Measurements from ENCODE around the gene SEPHS2.
A peak's percentile ranks its signal among the peaks of the same experiment; 100 is the strongest.

The SEPHS2 gene

DNA sequence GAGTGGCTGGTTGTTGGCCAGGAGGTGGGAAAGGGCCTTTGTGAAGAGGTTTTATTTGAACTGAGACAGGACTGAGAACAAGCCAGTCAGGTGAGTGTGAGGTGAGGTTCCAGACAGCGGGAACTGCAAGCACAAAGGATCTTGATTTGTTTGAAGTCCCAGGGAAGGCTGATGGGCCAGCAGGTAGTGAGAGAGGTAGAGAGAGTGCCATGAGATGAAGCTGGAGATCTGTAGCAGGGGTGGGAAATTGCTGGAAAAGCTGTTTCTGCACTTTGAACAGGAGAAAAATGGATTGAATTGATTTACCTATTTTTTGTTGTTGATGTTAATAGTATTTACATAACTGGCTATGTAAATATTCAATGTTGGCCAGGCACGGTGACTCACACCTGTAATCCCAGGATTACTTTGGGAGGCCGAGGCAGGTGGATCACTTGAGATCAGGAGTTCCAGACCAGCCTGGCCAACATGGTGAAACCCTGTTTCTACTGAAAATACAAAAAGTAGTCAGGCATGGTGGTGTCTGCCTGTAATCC lies 8.1 kb downstream of the SEPHS2 start:
- no peak for DNase-seq
- no peaks in the 10 kb centered on the region for H3K36me3 ChIP-seq (ENCODE audit: control insufficient read depth in 4 of 4, insufficient read depth in 4 of 4, low read length in 3 of 4)
- H3K4me1 ChIP-seq (ENCODE audit: control extremely low read depth in 1 of 4, control insufficient read depth in 4 of 4, insufficient read depth in 4 of 4, low read length in 3 of 4), result peaks cover 0 to 14% (median 3%) of the 10 kb centered on the region in 4 experiments
- H3K9me3 ChIP-seq (ENCODE audit: control extremely low read depth in 1 of 5, control insufficient read depth in 4 of 5, insufficient read depth in 2 of 5, low read depth in 1 of 5, low read length in 4 of 5), result no peaks in the 10 kb centered on the region
- no peak overlapping the region for H3K27ac ChIP-seq (ENCODE audit: insufficient read depth in 1 of 2, low read depth in 1 of 2, low read length in 2 of 2, poor library complexity in 1 of 2, severe bottlenecking in 2 of 2)
- H3K27me3 ChIP-seq (replicated peaks in 2 of 5; ENCODE audit: control insufficient read depth in 4 of 5, insufficient read depth in 5 of 5, low read length in 4 of 5), result no peaks in the 10 kb centered on the region
- ChIA-PET POLR2A (no interaction called here), CTCF (interaction anchor here (1.2 kb wide), 1 partner anchor 12 kb away, joined by 3 read pairs; no protein-coding TSS in a partner anchor)
- 100% methylated on average over 3 of the region's 3 CpGs for WGBS (ENCODE audit: insufficient coverage)
- no peak overlapping the region for H3K4me3 ChIP-seq (ENCODE audit: control insufficient read depth in 1 of 7, extremely low read depth in 1 of 7, insufficient read depth in 4 of 7, low read depth in 2 of 7, low read length in 6 of 7)

- ChIA-PET CTCF (interaction anchor here (1.0 to 2.4 kb wide), 3 partner anchors 10 to 194 kb away, joined by 3 to 8 read pairs (median 3); no protein-coding TSS in a partner anchor), POLR2A (no interaction called here)
- Histone ChIP-seq H3K4me3 (ENCODE audit: control insufficient read depth in 1 of 7, extremely low read depth in 1 of 7, insufficient read depth in 4 of 7, low read depth in 2 of 7, low read length in 6 of 7) (no peak overlapping the region), H3K4me1 (ENCODE audit: control extremely low read depth in 1 of 4, control insufficient read depth in 4 of 4, insufficient read depth in 4 of 4, low read length in 3 of 4) (peaks cover 0 to 11% (median 6%) of the 10 kb centered on the region in 4 experiments), H3K27ac (ENCODE audit: insufficient read depth in 1 of 2, low read depth in 1 of 2, low read length in 2 of 2, poor library complexity in 1 of 2, severe bottlenecking in 2 of 2) (no peak overlapping the region), H3K27me3 (replicated peaks in 2 of 5; ENCODE audit: control insufficient read depth in 4 of 5, insufficient read depth in 5 of 5, low read length in 4 of 5) (no peaks in the 10 kb centered on the region), H3K9me3 (ENCODE audit: control extremely low read depth in 1 of 5, control insufficient read depth in 4 of 5, insufficient read depth in 2 of 5, low read depth in 1 of 5, low read length in 4 of 5) (no peaks in the 10 kb centered on the region), H3K36me3 (ENCODE audit: control insufficient read depth in 4 of 4, insufficient read depth in 4 of 4, low read length in 3 of 4) (no peaks in the 10 kb centered on the region)
- no peak for DNase-seq
- WGBS (ENCODE audit: insufficient coverage), result 91% methylated on average over 4 of the region's 4 CpGs
Observed at GRCh38 chr16:30434852-30435251, 10.8 kb downstream of the SEPHS2 start.

GRCh38 chr16:30430428-30430970 lies 15.2 kb downstream of the SEPHS2 start:
- ChIA-PET POLR2A (interaction anchor here (1.3 to 1.7 kb wide), 2 partner anchors 12 to 21 kb away, joined by 3 to 9 read pairs; no protein-coding TSS in a partner anchor), CTCF (interaction anchor here (0.6 to 2.3 kb wide), 23 partner anchors 10 to 219 kb away, joined by 3 to 15 read pairs (median 4); partner anchors contain the start of genes SEPHS2 and ZNF747)
- no peak for DNase-seq
- Histone ChIP-seq H3K27ac (ENCODE audit: insufficient read depth in 1 of 2, low read depth in 1 of 2, low read length in 2 of 2, poor library complexity in 1 of 2, severe bottlenecking in 2 of 2) (peak overlapping the region in 1 of 2 experiments; percentile 76), H3K36me3 (ENCODE audit: control insufficient read depth in 4 of 4, insufficient read depth in 4 of 4, low read length in 3 of 4) (peaks cover 5 to 20% (median 10%) of the 10 kb centered on the region in 4 experiments), H3K27me3 (replicated peaks in 2 of 5; ENCODE audit: control insufficient read depth in 4 of 5, insufficient read depth in 5 of 5, low read length in 4 of 5) (no peaks in the 10 kb centered on the region), H3K9me3 (ENCODE audit: control extremely low read depth in 1 of 5, control insufficient read depth in 4 of 5, insufficient read depth in 2 of 5, low read depth in 1 of 5, low read length in 4 of 5) (no peaks in the 10 kb centered on the region), H3K4me1 (ENCODE audit: control extremely low read depth in 1 of 4, control insufficient read depth in 4 of 4, insufficient read depth in 4 of 4, low read length in 3 of 4) (peaks cover 3 to 21% (median 16%) of the 10 kb centered on the region in 4 experiments), H3K4me3 (ENCODE audit: control insufficient read depth in 1 of 7, extremely low read depth in 1 of 7, insufficient read depth in 4 of 7, low read depth in 2 of 7, low read length in 6 of 7) (peak overlapping the region in 2 of 7 experiments; percentile 12 to 42)
- 57% methylated on average over 14 of the region's 19 CpGs for WGBS (ENCODE audit: insufficient coverage)

DNA sequence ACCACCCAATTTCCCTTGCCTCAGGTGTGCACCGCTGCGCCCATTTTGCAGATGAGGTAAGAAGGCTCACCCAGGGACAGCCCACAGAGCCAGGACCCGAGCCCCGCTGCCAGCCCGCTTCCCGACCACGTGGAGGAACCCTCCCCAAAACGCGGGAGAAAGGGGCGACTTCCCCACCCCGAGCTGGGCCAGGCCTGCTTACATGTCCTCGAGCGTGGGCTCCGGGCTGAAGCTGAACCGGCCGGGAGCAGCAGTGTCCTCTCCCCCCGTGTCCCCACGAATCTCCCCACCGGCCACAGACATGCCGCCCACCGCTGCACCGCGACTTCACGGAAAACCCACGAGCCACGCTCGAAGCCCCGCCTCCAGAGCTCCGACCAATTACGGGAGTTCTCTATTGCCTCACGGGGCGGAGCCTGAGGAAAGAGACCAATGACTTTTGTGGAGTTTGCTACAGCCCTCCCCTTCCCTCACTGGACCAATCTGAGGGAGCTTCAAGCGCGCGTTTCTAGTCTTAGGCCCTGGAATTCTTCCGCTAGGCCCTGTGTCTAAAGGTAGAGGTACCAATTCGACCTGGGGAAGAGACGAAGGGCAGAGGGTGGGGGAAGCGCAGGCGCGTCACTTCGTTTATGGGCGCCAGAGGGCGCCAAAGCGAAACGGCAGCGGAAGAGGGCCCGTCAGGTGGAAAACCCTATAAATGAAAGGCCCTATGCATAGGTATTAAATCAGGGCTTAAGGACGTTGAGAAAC lies 15.8 kb downstream of the SEPHS2 start, which contains the start of gene DCTPP1:
TSS of gene DCTPP1 (minus strand) at position 353 of the 750 bp plus-strand sequence. CDS start at position 303, 50 bp downstream.
- POLR2A ChIA-PET, result interaction anchor here (1.7 kb wide), 1 partner anchor 11 kb away, joined by 9 read pairs; no protein-coding TSS in a partner anchor
- H3K27me3 ChIP-seq (replicated peaks in 2 of 5; ENCODE audit: control insufficient read depth in 4 of 5, insufficient read depth in 5 of 5, low read length in 4 of 5), result no peaks in the 10 kb centered on the region
- H3K27ac ChIP-seq (ENCODE audit: insufficient read depth in 1 of 2, low read depth in 1 of 2, low read length in 2 of 2, poor library complexity in 1 of 2, severe bottlenecking in 2 of 2), result peak within 1 kb of the TSS; percentile 46 to 76
- H3K4me3 ChIP-seq (ENCODE audit: control insufficient read depth in 1 of 7, extremely low read depth in 1 of 7, insufficient read depth in 4 of 7, low read depth in 2 of 7, low read length in 6 of 7), result peak within 1 kb of the TSS; percentile 36 to 89 (median 82)
- no peaks in the 10 kb centered on the region for H3K9me3 ChIP-seq (ENCODE audit: control extremely low read depth in 1 of 5, control insufficient read depth in 4 of 5, insufficient read depth in 2 of 5, low read depth in 1 of 5, low read length in 4 of 5)
- CTCF ChIA-PET, result interaction anchor here (0.7 to 2.3 kb wide), 26 partner anchors 9 to 220 kb away, joined by 3 to 15 read pairs (median 4); partner anchors contain the start of genes SEPHS2 and ZNF747
- DNase-seq, result peak; percentile 100
- H3K4me1 ChIP-seq (ENCODE audit: control extremely low read depth in 1 of 4, control insufficient read depth in 4 of 4, insufficient read depth in 4 of 4, low read length in 3 of 4), result peaks cover 3 to 21% (median 16%) of the 10 kb centered on the region in 4 experiments
- H3K36me3 ChIP-seq (ENCODE audit: control insufficient read depth in 4 of 4, insufficient read depth in 4 of 4, low read length in 3 of 4), result peaks cover 5 to 23% (median 11%) of the 10 kb centered on the region in 4 experiments
- WGBS (ENCODE audit: insufficient coverage), result 0% methylated on average over 34 of the region's 49 CpGs

GRCh38 chr16:30429418-30429677 lies 16.3 kb downstream of the SEPHS2 start:
- Histone ChIP-seq H3K9me3 (ENCODE audit: control extremely low read depth in 1 of 5, control insufficient read depth in 4 of 5, insufficient read depth in 2 of 5, low read depth in 1 of 5, low read length in 4 of 5) (no peaks in the 10 kb centered on the region), H3K27ac (ENCODE audit: insufficient read depth in 1 of 2, low read depth in 1 of 2, low read length in 2 of 2, poor library complexity in 1 of 2, severe bottlenecking in 2 of 2) (peak overlapping the region; percentile 46 to 76), H3K27me3 (replicated peaks in 2 of 5; ENCODE audit: control insufficient read depth in 4 of 5, insufficient read depth in 5 of 5, low read length in 4 of 5) (no peaks in the 10 kb centered on the region), H3K36me3 (ENCODE audit: control insufficient read depth in 4 of 4, insufficient read depth in 4 of 4, low read length in 3 of 4) (peaks cover 6 to 28% (median 14%) of the 10 kb centered on the region in 4 experiments), H3K4me1 (ENCODE audit: control extremely low read depth in 1 of 4, control insufficient read depth in 4 of 4, insufficient read depth in 4 of 4, low read length in 3 of 4) (peaks cover 3 to 21% (median 16%) of the 10 kb centered on the region in 4 experiments), H3K4me3 (ENCODE audit: control insufficient read depth in 1 of 7, extremely low read depth in 1 of 7, insufficient read depth in 4 of 7, low read depth in 2 of 7, low read length in 6 of 7) (peak overlapping the region; percentile 36 to 89 (median 82))
- CTCF ChIA-PET, result interaction anchor here (0.7 to 2.3 kb wide), 25 partner anchors 9 to 220 kb away, joined by 3 to 15 read pairs (median 4); partner anchors contain the start of genes SEPHS2 and ZNF747
- WGBS (ENCODE audit: insufficient coverage), result 2% methylated on average over 11 of the region's 11 CpGs
- POLR2A ChIA-PET, result interaction anchor here (1.7 kb wide), 1 partner anchor 11 kb away, joined by 9 read pairs; no protein-coding TSS in a partner anchor
- DNase-seq, result no peak

- 91% methylated on average over 4 of the region's 4 CpGs for WGBS (ENCODE audit: insufficient coverage)
- Histone ChIP-seq H3K9me3 (ENCODE audit: control extremely low read depth in 1 of 5, control insufficient read depth in 4 of 5, insufficient read depth in 2 of 5, low read depth in 1 of 5, low read length in 4 of 5) (no peaks in the 10 kb centered on the region), H3K4me3 (ENCODE audit: control insufficient read depth in 1 of 7, extremely low read depth in 1 of 7, insufficient read depth in 4 of 7, low read depth in 2 of 7, low read length in 6 of 7) (no peak overlapping the region), H3K27ac (ENCODE audit: insufficient read depth in 1 of 2, low read depth in 1 of 2, low read length in 2 of 2, poor library complexity in 1 of 2, severe bottlenecking in 2 of 2) (no peak overlapping the region), H3K27me3 (replicated peaks in 2 of 5; ENCODE audit: control insufficient read depth in 4 of 5, insufficient read depth in 5 of 5, low read length in 4 of 5) (no peaks in the 10 kb centered on the region), H3K4me1 (ENCODE audit: control extremely low read depth in 1 of 4, control insufficient read depth in 4 of 4, insufficient read depth in 4 of 4, low read length in 3 of 4) (peaks cover 3 to 18% (median 14%) of the 10 kb centered on the region in 4 experiments), H3K36me3 (ENCODE audit: control insufficient read depth in 4 of 4, insufficient read depth in 4 of 4, low read length in 3 of 4) (peaks cover 7 to 39% (median 21%) of the 10 kb centered on the region in 4 experiments)
- no peak for DNase-seq
- POLR2A ChIA-PET, result no interaction called here
- CTCF ChIA-PET, result no interaction called here
Observed at GRCh38 chr16:30428055-30428454, 17.6 kb downstream of the SEPHS2 start.

Data from common myeloid progenitor, CD34-positive (primary cell).